AML-193 (cell line): ENCODE results near the gene NENF.
A peak's percentile ranks its signal among the peaks of the same experiment; 100 is the strongest.

ENCODE experiments used
- DNase-seq, 2 experiments: peaks; one replicate each; lab custom pipeline; 2025; lab: John Stamatoyannopoulos, UW

The NENF gene

GRCh38 chr1:212431644-212432043 is 1.1 kb upstream of the NENF start:
- DNase-seq, result no peak

DNA sequence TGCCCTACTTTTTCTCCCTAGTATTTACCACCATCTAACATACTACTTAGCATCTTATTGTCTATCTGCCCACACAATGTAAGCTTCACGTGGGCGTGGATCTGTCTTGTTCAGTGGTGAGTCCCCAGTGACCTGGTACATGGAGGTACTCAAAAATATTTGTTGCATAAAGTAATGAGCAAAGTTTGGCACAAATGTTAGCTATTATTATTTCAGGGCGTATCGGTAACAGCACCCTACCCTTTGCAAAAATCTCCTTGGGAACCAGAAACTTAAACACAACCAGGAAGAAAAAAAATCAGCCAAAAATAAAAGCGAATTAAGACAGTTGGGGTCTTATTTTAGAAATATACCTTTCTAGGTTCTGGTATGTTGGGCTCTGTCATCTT is 454 bp upstream of the NENF start:
- DNase-seq, result no peak

DNA sequence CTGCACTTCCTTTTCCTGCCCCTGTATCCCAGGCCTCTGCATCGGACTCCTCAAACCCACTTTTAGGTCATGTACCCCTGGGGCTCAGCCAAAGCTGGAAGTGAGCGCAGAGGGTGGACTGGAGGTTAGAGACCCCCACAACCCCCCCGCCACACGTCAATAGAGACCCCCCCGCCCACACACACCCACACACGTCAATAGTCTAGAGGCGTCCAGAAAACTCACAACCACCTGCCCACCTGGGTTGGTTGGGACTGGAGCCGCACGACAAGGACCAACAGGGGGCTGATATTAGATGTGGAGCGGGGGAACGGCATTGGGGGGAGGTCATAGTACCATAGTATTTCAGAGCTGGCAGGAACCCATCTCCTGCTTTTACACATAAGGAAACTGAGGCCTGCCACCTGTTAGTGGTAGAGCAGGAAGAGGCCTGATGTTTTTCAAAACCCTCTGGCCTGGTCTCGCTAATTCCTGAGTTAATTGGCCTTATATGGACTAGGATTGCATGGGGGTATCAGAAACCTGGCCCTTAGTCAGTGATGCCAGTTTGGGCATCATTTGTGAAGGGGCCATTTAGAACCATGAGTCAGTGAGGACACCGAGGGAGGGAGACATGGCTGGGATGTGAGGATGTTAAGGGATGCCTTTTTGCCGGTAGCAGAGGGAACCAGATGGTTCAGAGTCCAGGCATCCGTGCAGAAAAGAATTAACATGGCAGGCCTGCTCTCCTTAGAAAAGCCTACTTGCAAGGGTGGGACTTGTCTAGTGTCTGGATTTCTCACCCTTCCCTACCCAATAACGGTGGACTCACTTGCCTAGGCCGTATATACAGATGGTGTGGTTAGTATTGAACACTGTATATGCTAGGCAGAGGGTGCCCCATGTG is 1.1 kb downstream of the NENF start:
- DNase-seq, result no peak

DNA sequence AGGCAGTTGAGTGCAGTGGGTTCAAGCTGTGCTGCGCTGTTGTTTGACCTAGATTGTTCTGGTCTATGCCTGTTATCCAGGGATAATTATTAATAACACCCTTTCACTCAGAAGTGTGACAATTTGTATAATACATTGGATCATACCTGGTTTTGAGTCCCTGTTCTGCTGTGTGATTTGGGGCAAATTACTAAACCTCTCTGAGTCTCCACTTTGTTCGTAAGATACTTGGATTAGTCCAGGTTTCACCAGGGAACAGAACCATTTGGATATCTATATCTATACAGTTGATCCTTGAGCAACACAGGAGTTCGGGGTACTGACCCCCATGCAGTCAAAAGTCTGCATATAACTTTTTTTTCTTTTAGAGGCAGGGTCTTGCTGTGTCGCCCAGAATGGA is 2.3 kb downstream of the NENF start:
- no peak for DNase-seq

GRCh38 chr1:212437179-212437798 is 4.6 kb downstream of the NENF start:
- DNase-seq, result no peak

- DNase-seq, result no peak
These were observed 6.1 kb downstream of the NENF start for GRCh38 chr1:212438831-212439237.

DNA sequence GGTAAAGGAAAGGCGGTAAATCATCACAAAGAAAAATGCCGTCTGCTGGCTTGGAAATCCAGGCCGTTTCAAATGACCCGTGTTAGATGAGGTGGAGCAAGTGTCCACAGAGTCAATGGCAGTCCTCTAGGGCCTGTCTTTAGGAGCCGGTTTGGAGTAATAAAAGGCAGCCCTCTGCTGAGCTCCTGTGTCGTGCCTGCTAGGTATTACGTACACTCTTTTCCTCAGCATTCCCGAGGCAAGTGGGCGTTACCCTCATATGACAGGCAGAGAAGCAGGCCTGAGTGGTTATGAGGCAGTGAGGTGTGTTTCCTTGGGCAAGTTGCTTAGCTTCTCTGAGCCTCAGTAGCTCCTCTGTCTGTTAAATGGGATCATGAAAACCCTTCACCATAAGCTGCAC is 7.7 kb downstream of the NENF start:
- no peak for DNase-seq

- DNase-seq, result no peak
These were observed 9.7 kb downstream of the NENF start for GRCh38 chr1:212442408-212442807.

DNA sequence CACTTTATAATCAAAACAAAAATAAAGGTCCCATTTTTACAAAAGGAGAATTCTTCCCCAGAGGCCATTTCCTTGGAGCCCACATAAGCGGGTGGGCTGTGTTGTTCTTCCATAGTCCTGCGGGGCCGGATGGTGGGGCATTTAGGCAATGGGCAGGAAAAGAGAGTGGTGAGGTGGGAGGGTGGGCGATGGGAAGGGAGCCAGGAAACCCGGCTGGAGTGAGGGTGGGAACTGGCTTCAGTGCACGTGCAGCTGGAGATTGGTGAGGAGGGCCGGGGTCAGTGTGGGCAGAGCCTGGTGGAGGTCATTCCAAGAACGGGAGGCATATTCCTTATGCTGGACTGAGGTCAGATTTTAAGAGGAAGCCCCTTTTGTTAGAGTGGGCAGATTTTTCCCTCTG is 13.6 kb downstream of the NENF start:
- DNase-seq, result no peak

DNA sequence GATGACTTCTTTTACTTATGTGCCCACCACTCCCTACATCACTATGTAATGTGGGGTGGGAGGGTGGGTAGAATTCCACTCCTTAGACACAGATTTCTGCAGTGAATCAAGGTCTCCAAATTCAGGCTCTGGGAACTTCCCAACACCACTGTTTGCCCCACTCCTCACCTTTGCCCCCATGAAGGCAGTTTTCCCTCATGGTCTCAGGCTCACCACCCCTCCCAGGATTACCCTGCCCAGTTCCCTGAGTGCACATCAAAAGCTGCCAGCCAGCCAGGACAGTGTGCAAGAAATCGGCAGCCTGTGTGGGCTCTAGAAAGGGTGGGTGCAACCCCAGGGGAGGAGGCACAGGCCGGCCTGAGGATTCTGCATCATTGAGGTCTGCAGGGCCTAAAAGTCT is 14.8 kb downstream of the NENF start:
- no peak for DNase-seq

- DNase-seq, result no peak
These were observed 17.7 kb downstream of the NENF start for GRCh38 chr1:212450331-212450881.

DNA sequence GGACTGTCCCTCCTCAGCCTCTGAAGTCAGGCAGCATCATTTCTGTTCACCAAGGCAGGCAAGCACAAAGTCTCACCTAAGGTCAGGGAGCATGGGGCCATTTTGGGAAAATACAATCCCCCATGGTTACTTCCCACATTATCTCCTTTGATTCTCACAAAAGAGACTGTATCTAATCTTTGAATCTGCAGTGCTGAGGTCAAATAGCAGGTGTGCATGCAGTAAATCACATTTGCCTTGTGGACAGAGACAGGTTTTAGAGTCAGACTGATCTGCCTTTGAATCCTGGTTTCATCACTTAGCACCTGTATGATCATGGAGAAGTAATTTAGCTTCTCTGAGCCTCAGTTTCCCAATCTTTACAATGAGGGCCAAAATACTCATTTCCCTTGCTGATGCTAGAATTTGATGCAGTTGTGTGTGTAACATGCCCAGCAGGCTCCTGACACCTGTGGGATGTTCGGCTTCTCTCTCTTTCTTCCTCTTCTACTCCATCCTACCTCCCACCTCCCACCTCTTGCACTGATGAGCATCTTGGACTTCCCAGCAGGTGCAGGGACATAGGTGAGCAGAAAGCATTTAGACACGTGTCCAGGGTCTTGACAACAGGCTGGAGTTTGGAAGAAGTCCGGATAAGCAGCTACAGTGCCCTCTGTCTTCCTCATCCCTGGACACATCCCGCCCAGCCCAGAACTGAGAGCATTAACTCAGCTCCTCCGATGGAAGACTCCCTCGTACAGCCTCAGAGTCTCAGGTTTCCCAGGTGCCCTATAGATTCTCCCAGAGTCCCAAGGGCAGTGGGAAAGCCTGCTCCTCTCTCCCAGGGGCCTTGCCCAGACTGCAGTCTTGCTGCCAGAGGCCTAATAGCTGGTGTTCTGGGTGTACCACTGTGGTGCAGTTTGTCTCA is 18.9 kb downstream of the NENF start:
- no peak for DNase-seq

- DNase-seq, result no peak
These were observed 19.8 kb downstream of the NENF start for GRCh38 chr1:212452323-212453155.

DNA sequence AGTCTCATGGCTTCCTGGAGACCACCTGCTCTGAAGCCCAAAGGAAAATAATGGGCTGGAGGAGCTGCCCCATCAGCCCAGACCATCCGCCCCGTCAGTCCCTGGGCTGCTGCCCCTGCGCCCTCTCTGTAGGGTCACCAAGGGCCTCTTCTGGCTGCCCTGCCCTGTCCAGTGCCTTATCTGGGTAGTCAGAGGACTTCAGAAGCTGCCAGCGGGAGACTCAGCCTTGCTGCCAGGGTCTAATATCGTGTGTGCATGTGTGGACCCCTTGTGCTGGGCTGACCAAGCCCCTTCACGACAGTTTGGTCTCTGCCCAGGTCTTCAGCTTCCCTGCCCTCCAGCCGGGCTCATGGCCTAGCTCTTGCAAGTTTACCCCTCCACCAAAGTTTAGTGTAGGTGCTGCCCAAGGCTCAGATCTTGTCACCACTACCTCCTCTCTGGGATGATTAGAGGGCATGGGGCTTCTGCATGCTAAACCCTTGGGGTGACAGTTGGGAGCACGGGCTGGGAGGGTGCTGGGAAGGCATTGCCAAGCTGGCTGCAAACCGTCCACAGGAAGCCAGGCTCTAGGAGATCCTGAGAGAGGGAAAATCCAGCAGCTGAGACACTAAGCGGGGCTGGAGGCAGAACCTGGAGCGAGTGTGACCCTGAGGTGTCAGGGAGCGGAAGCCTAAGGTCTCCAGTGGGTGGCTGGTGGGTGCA is 20.6 kb downstream of the NENF start:
- no peak for DNase-seq

DNA sequence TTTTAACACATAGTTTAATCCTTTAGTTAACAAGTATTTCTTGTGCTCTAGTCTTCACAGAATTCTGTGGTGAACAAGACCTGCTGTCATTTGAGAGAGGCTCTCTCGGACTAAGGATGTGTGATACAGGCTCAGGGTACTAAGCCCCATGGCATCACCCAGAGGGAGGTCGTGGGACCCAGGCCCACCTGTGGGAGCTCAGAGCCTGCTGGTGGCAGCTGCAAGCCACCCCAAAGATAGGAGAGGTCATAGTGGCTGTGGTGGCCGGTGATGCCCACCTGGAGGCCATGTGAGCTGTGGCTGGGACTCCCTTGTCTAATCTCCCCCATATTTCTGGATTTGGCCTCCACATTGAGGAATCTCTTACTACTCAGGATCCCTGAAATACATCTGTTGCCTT is 22.0 kb downstream of the NENF start:
- no peak for DNase-seq

GRCh38 chr1:212455401-212455800 is 22.7 kb downstream of the NENF start:
- DNase-seq, result no peak

DNA sequence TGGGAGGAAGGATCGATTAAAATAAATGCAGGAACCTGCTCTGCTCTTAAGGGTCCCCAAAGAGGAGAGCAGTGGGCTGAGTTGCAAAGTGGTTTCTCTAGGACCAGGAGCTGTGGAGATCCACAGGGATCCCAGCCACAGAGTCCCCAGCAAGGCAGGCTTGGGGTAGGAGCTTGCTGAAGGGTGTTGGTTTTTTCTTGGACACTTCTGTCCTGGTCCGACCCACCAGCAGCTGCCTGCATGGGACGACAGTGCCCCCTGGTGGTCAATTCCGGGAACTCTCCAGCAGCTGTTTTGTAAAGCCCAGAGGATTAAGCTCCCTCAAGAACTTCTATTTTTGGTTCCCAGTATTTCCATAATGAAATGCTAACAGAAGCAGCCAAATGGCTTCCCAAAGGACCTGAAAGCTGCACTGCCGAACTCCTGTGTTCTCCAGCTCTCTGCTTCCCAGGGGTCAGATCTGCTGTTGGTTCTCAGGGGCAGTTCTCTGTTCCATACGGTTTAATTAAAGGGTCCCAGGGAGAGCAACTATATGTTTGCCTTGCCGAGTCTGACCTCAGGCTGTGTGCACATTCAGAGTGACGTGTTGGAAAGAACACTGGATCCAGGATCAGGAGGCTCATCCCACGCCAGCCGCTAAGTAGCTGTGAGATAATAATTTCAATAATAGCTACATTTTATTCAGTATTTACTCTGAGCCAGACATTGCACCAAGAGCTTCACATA is 23.2 kb downstream of the NENF start:
- peak; percentile 45 to 58 for DNase-seq

DNA sequence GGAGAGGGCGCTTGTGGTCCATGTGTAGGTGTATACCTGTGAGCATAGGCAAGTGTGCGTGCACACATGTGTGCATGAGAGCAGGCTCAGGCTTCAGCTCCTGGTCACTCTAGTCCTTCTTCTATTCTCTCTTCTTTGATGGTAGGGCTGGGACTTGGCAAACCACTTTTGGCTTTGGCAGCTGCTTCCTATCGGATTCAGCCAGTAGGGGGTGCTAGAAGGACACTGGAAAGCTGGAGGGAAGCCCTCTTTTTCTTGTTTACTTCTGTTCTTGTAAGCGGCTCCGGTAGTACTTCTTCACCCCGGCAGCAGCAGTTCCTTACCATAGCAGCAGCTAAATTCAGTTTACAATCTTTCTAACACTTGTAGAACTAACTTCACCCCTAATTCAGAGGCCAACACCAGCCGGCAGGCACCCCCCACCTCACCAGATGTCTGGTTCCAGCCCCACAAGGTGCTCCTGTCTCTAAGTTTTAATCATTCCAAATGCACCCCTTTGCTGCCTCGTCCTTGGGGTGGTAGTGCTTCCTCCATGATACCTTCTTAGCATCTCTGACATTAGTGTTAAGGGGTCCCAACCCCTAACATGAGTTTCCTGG is 25.1 kb downstream of the NENF start:
- peak; percentile 27 to 41 for DNase-seq

DNA sequence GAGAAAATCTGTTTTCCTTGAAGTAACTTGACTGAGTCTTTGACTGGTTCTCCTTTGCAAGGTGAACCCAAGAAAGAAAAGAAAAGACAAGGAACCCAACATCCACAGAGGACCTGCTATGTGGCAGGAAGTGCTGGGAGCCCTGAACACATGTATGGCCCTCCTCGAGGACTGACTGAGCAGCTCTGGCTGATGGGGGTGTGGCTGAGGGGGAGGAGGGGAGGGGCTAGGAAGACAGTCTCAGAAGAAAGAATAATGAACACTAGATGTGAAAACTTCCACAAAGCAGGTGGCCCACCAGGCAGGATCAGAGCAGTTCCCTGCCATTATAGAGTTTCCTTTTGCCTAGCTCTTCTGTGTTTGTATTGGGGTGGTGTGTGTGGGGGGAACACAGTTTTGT is 26.1 kb downstream of the NENF start:
- DNase-seq, result no peak

DNA sequence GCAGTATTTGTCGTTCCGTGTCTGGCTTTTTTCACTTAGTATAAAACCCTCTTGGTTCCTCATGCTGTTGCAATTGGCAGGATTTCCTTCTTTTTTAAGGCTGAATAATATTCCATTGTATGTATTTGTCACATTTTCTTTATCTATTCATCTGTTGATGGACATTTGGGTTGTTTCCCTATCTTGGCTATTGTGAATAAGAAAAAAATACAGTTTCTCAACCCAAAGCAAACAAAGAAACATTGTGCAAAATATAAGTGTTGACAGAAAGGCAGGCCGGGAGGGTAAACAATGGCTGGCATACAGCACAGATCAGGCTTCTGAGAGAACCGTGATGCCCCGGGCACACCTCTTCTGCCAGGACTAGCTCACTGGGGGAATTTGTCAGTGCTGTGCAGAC is 26.9 kb downstream of the NENF start:
- no peak for DNase-seq
